ENCODE results near the gene RAD51B. TPM values are rescaled to one million over a fixed set of nuclear protein-coding genes. Genes with fewer than 3 reads are reported as not detected.
A peak's percentile ranks its signal among the peaks of the same experiment; 100 is the strongest.
"Not testable (repeated sequence)": the region's sequence is repeated elsewhere in the genome, so short reads cannot be mapped to it uniquely, and the experiment has no call there.

The RAD51B gene
- total RNA-seq, 1 donor from 2014 or later, result 38.6 TPM

- H3K9ac ChIP-seq (ENCODE audit: low read depth in 1 of 3, low read length in 3 of 3), result no peak overlapping the region
- H3K9me3 ChIP-seq (ENCODE audit: control insufficient read depth in 3 of 3, low read length in 3 of 3), result no peaks in the 10 kb centered on the region
- no peaks in the 10 kb centered on the region for H3K36me3 ChIP-seq (ENCODE audit: control insufficient read depth in 3 of 3, insufficient read depth in 3 of 3, low read length in 3 of 3)
- no peaks in the 10 kb centered on the region for H3K27me3 ChIP-seq (ENCODE audit: control insufficient read depth in 3 of 3, insufficient read depth in 3 of 3, low read length in 3 of 3)
- H3K27ac ChIP-seq (ENCODE audit: low read depth, low read length), result no peak overlapping the region
- peaks cover 3 to 6% (median 5%) of the 10 kb centered on the region in 3 donors for H3K4me1 ChIP-seq (ENCODE audit: control insufficient read depth in 3 of 3, insufficient read depth in 3 of 3, low read length in 3 of 3)
- H3K4me3 ChIP-seq (ENCODE audit: low read length in 3 of 3), result no peak overlapping the region
These were observed 293.9 kb downstream of the RAD51B start for GRCh38 chr14:68113343-68113930.

GRCh38 chr14:68115952-68116351 is 296.4 kb downstream of the RAD51B start:
- not testable (repeated sequence) for H3K27ac ChIP-seq (ENCODE audit: low read depth, low read length); H3K9ac ChIP-seq (ENCODE audit: low read depth in 1 of 3, low read length in 3 of 3)

GRCh38 chr14:68122651-68123050 is 303.1 kb downstream of the RAD51B start:
- H3K36me3 ChIP-seq (ENCODE audit: control insufficient read depth in 3 of 3, insufficient read depth in 3 of 3, low read length in 3 of 3), result no peaks in the 10 kb centered on the region
- H3K4me3 ChIP-seq (ENCODE audit: low read length in 3 of 3), result no peak overlapping the region
- H3K27ac ChIP-seq (ENCODE audit: low read depth, low read length), result no peak overlapping the region
- H3K9ac ChIP-seq (ENCODE audit: low read depth in 1 of 3, low read length in 3 of 3), result no peak overlapping the region
- H3K27me3 ChIP-seq (ENCODE audit: control insufficient read depth in 3 of 3, insufficient read depth in 3 of 3, low read length in 3 of 3), result no peaks in the 10 kb centered on the region
- peaks cover 4 to 12% (median 8%) of the 10 kb centered on the region in 3 donors for H3K4me1 ChIP-seq (ENCODE audit: control insufficient read depth in 3 of 3, insufficient read depth in 3 of 3, low read length in 3 of 3)
- peaks cover 0 to 3% (median 3%) of the 10 kb centered on the region in 3 donors for H3K9me3 ChIP-seq (ENCODE audit: control insufficient read depth in 3 of 3, low read length in 3 of 3)

More at GRCh38 chr14:68115952-68116351, 296.4 kb downstream of the RAD51B start:
- not testable (repeated sequence) for H3K27me3 ChIP-seq (ENCODE audit: control insufficient read depth in 3 of 3, insufficient read depth in 3 of 3, low read length in 3 of 3); H3K9me3 ChIP-seq (ENCODE audit: control insufficient read depth in 3 of 3, low read length in 3 of 3); H3K4me3 ChIP-seq (ENCODE audit: low read length in 3 of 3); H3K4me1 ChIP-seq (ENCODE audit: control insufficient read depth in 3 of 3, insufficient read depth in 3 of 3, low read length in 3 of 3); H3K36me3 ChIP-seq (ENCODE audit: control insufficient read depth in 3 of 3, insufficient read depth in 3 of 3, low read length in 3 of 3)

DNA sequence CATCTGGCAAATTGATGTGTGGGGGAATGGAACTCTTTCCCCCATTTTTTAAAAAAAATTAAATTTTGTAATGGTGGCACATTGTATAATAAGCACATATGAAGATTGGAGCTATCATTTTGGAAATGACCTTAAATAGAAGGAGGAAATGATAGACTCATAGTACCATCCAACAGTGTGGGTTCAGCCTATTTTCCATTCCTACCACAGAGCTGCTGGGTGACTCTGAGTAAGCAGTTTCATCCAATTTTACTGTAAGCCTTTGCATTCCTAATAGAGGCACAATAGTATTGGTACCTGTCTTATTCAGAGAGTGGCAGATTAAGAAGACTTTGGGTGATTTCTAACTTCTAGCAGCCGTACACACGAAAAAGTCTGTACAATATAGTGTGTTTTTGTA is 304.5 kb downstream of the RAD51B start:
- Histone ChIP-seq H3K27me3 (ENCODE audit: control insufficient read depth in 3 of 3, insufficient read depth in 3 of 3, low read length in 3 of 3) (no peaks in the 10 kb centered on the region), H3K36me3 (ENCODE audit: control insufficient read depth in 3 of 3, insufficient read depth in 3 of 3, low read length in 3 of 3) (no peaks in the 10 kb centered on the region), H3K4me1 (ENCODE audit: control insufficient read depth in 3 of 3, insufficient read depth in 3 of 3, low read length in 3 of 3) (peaks cover 4 to 12% (median 8%) of the 10 kb centered on the region in 3 donors), H3K9ac (ENCODE audit: low read depth in 1 of 3, low read length in 3 of 3) (no peak overlapping the region), H3K4me3 (ENCODE audit: low read length in 3 of 3) (no peak overlapping the region), H3K9me3 (ENCODE audit: control insufficient read depth in 3 of 3, low read length in 3 of 3) (peaks cover 0 to 3% (median 3%) of the 10 kb centered on the region in 3 donors), H3K27ac (ENCODE audit: low read depth, low read length) (no peak overlapping the region)

DNA sequence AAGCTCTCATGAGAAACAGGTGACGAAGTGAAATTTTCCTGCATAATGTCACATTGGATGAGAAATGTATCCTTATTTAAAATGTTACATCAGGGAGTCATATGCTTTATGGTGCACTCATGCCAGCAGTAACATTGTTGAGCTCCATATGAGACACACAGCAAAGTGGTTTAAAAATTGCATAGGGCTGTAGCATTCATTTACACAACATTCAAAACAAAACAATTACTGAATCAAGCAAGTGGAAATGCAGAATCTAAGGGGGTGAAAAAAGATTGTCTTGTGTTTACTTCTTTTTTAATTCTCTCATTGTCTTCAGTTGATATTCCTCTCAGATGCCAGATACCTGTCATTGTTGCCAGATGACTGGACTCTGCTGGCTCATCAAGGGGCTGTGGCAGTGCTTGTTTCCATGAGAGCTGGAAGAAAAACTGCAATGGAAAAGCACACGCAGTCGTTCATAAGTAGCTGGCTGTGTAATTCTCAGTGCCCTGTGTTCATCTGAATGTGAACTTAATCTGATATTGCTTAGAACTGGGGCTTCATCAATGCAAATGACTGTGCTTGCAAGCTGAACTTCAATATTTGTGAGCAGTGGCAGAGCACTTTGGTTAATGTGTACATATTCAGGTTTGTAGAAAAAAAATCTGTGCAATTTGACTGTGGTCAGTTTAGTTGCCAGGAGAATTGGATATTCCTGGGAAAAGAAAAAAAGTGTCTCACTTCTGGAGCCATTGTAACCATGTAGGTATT is 305.6 kb downstream of the RAD51B start:
- H3K9ac ChIP-seq (ENCODE audit: low read depth in 1 of 3, low read length in 3 of 3), result peak overlapping the region in 1 of 3 donors; percentile 26
- H3K4me1 ChIP-seq (ENCODE audit: control insufficient read depth in 3 of 3, insufficient read depth in 3 of 3, low read length in 3 of 3), result peaks cover 4 to 12% (median 8%) of the 10 kb centered on the region in 3 donors
- H3K4me3 ChIP-seq (ENCODE audit: low read length in 3 of 3), result peak overlapping the region in 1 of 3 donors; percentile 8
- peak overlapping the region; percentile 64 for H3K27ac ChIP-seq (ENCODE audit: low read depth, low read length)
- H3K36me3 ChIP-seq (ENCODE audit: control insufficient read depth in 3 of 3, insufficient read depth in 3 of 3, low read length in 3 of 3), result no peaks in the 10 kb centered on the region
- H3K9me3 ChIP-seq (ENCODE audit: control insufficient read depth in 3 of 3, low read length in 3 of 3), result peaks cover 0 to 3% (median 3%) of the 10 kb centered on the region in 3 donors
- H3K27me3 ChIP-seq (ENCODE audit: control insufficient read depth in 3 of 3, insufficient read depth in 3 of 3, low read length in 3 of 3), result no peaks in the 10 kb centered on the region

DNA sequence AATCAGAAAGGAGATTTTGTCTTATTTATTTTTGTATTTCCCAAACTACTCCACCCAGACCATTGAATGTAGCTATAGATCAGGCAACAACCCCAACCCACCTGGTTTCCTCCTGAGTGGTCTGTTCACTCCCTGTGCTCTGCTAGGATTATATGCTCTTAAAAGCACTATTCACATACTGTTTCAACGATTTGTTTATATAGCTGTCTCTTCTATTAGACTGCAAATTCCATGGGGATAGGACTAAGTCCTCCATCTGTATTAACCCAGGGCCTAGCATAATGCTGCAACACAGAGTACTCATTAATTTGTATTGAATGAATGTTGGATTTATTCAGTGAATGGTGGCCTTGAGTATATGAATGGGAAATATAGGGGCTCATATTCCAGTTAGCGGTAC is 307.6 kb downstream of the RAD51B start:
- Histone ChIP-seq H3K27me3 (ENCODE audit: control insufficient read depth in 3 of 3, insufficient read depth in 3 of 3, low read length in 3 of 3) (no peaks in the 10 kb centered on the region), H3K27ac (ENCODE audit: low read depth, low read length) (no peak overlapping the region), H3K36me3 (ENCODE audit: control insufficient read depth in 3 of 3, insufficient read depth in 3 of 3, low read length in 3 of 3) (no peaks in the 10 kb centered on the region)

GRCh38 chr14:68131907-68132306 is 312.3 kb downstream of the RAD51B start:
- H3K27me3 ChIP-seq (ENCODE audit: control insufficient read depth in 3 of 3, insufficient read depth in 3 of 3, low read length in 3 of 3), result no peaks in the 10 kb centered on the region
- no peaks in the 10 kb centered on the region for H3K4me1 ChIP-seq (ENCODE audit: control insufficient read depth in 3 of 3, insufficient read depth in 3 of 3, low read length in 3 of 3)
- H3K36me3 ChIP-seq (ENCODE audit: control insufficient read depth in 3 of 3, insufficient read depth in 3 of 3, low read length in 3 of 3), result no peaks in the 10 kb centered on the region
- no peaks in the 10 kb centered on the region for H3K9me3 ChIP-seq (ENCODE audit: control insufficient read depth in 3 of 3, low read length in 3 of 3)
- H3K4me3 ChIP-seq (ENCODE audit: low read length in 3 of 3), result no peak overlapping the region
- H3K9ac ChIP-seq (ENCODE audit: low read depth in 1 of 3, low read length in 3 of 3), result no peak overlapping the region
- H3K27ac ChIP-seq (ENCODE audit: low read depth, low read length), result no peak overlapping the region

More for the DNA sequence above, 307.6 kb downstream of the RAD51B start:
- Histone ChIP-seq H3K4me1 (ENCODE audit: control insufficient read depth in 3 of 3, insufficient read depth in 3 of 3, low read length in 3 of 3) (peaks cover 4 to 12% (median 8%) of the 10 kb centered on the region in 3 donors), H3K4me3 (ENCODE audit: low read length in 3 of 3) (no peak overlapping the region), H3K9ac (ENCODE audit: low read depth in 1 of 3, low read length in 3 of 3) (no peak overlapping the region), H3K9me3 (ENCODE audit: control insufficient read depth in 3 of 3, low read length in 3 of 3) (no peaks in the 10 kb centered on the region)

DNA sequence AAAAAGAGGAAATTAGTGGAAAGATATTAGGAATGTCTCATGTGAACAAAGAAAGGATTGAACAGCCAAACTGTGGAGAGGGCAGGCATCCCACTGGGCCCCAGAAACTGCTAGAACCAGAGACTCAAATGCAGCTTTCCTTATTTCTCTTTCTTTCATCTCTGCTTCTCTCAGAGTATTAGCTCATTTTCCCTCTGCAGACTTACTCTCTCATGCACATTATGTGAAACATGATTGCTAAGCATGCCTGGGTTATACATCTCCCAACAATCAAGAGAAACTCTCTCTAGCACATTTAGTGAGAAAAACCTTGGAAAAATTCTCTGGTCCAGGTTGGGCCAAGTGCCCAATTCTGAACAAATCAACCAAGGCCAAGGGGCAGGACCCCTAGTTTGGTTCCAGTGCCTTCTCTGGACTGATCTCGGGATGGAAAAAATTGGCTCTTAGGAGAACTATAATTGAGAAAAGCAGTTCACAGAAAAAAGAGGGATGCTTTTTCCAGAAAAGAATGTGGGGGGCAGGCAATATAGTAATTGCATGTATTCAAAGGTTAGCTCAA is 313.1 kb downstream of the RAD51B start:
- H3K4me3 ChIP-seq (ENCODE audit: low read length in 3 of 3), result no peak overlapping the region
- peaks cover 2 to 4% (median 2%) of the 10 kb centered on the region in 3 donors for H3K4me1 ChIP-seq (ENCODE audit: control insufficient read depth in 3 of 3, insufficient read depth in 3 of 3, low read length in 3 of 3)
- H3K27me3 ChIP-seq (ENCODE audit: control insufficient read depth in 3 of 3, insufficient read depth in 3 of 3, low read length in 3 of 3), result no peaks in the 10 kb centered on the region
- no peak overlapping the region for H3K27ac ChIP-seq (ENCODE audit: low read depth, low read length)
- H3K9me3 ChIP-seq (ENCODE audit: control insufficient read depth in 3 of 3, low read length in 3 of 3), result no peaks in the 10 kb centered on the region
- H3K9ac ChIP-seq (ENCODE audit: low read depth in 1 of 3, low read length in 3 of 3), result no peak overlapping the region
- H3K36me3 ChIP-seq (ENCODE audit: control insufficient read depth in 3 of 3, insufficient read depth in 3 of 3, low read length in 3 of 3), result no peaks in the 10 kb centered on the region

DNA sequence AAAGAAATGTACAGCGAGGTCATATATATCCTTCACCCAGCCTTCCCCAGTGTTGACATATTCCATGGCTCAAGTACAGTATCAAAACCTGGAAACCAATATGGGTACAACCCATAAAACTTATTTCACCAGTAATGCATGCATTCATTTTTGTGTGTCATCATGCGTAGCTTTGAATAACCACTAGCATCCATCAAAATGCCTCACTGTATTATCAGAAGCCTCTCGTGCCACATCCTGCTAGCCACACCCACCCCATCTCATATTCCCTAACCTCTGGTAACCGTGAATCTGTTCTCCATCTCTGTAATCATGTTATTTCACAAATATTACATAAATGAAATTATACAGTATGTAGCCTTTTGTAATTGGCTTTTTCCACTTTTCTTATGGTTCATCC is 314.3 kb downstream of the RAD51B start:
- H3K9ac ChIP-seq (ENCODE audit: low read depth in 1 of 3, low read length in 3 of 3), result no peak overlapping the region
- H3K4me1 ChIP-seq (ENCODE audit: control insufficient read depth in 3 of 3, insufficient read depth in 3 of 3, low read length in 3 of 3), result peaks cover 6 to 7% (median 6%) of the 10 kb centered on the region in 3 donors
- no peak overlapping the region for H3K27ac ChIP-seq (ENCODE audit: low read depth, low read length)
- H3K27me3 ChIP-seq (ENCODE audit: control insufficient read depth in 3 of 3, insufficient read depth in 3 of 3, low read length in 3 of 3), result no peaks in the 10 kb centered on the region
- no peaks in the 10 kb centered on the region for H3K36me3 ChIP-seq (ENCODE audit: control insufficient read depth in 3 of 3, insufficient read depth in 3 of 3, low read length in 3 of 3)
- no peaks in the 10 kb centered on the region for H3K9me3 ChIP-seq (ENCODE audit: control insufficient read depth in 3 of 3, low read length in 3 of 3)
- H3K4me3 ChIP-seq (ENCODE audit: low read length in 3 of 3), result no peak overlapping the region

DNA sequence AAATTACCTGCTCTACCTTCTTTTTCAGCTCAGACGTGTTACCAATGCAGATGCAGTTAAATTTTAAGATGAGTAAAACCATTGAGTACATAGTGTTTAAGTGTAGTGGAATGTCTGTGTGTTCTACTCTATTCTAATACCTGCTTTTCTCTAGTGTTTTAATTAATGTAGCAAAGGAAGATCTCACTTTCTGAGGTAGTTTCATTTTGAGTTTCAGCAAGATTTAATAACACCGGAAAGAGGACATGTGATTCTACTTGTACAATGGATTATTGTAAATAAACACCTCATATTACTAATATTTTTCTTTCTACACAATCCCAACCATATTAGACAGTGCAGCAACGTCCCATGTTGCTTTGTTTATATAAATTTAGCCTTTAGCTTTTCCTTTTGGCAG is 315.4 kb downstream of the RAD51B start:
- Histone ChIP-seq H3K4me1 (ENCODE audit: control insufficient read depth in 3 of 3, insufficient read depth in 3 of 3, low read length in 3 of 3) (peaks cover 13% of the 10 kb centered on the region in 3 donors), H3K9ac (ENCODE audit: low read depth in 1 of 3, low read length in 3 of 3) (no peak overlapping the region), H3K9me3 (ENCODE audit: control insufficient read depth in 3 of 3, low read length in 3 of 3) (no peaks in the 10 kb centered on the region), H3K4me3 (ENCODE audit: low read length in 3 of 3) (no peak overlapping the region), H3K27ac (ENCODE audit: low read depth, low read length) (peak overlapping the region; percentile 31), H3K36me3 (ENCODE audit: control insufficient read depth in 3 of 3, insufficient read depth in 3 of 3, low read length in 3 of 3) (no peaks in the 10 kb centered on the region), H3K27me3 (ENCODE audit: control insufficient read depth in 3 of 3, insufficient read depth in 3 of 3, low read length in 3 of 3) (no peaks in the 10 kb centered on the region)
